Measurements from ENCODE around the gene JAG1.
"Not testable (repeated sequence)": the region's sequence is repeated elsewhere in the genome, so short reads cannot be mapped to it uniquely, and the experiment has no call there.

JAG1 gene

GRCh38 chr20:10634683-10635411 is 39.0 kb downstream of the JAG1 start:
- DNase-seq, result no peak

GRCh38 chr20:10634211-10634610 is 39.6 kb downstream of the JAG1 start:
- DNase-seq, result no peak

GRCh38 chr20:10633718-10634117 is 40.1 kb downstream of the JAG1 start:
- no peak for DNase-seq

- no peak for DNase-seq
Observed at GRCh38 chr20:10632721-10633509, 40.9 kb downstream of the JAG1 start.

- DNase-seq, result no peak
Observed at GRCh38 chr20:10631126-10631525, 42.7 kb downstream of the JAG1 start.

- no peak for DNase-seq
Observed at GRCh38 chr20:10629946-10630650, 43.7 kb downstream of the JAG1 start.

GRCh38 chr20:10626896-10627295 is 46.9 kb downstream of the JAG1 start:
- no peak for DNase-seq

GRCh38 chr20:10625641-10626040 is 48.2 kb downstream of the JAG1 start:
- DNase-seq, result no peak

GRCh38 chr20:10622657-10623418 is 51.0 kb downstream of the JAG1 start:
- DNase-seq, result no peak

- DNase-seq, result no peak
Observed at GRCh38 chr20:10621149-10621548, 52.6 kb downstream of the JAG1 start.

- DNase-seq, result no peak
Observed at GRCh38 chr20:10619427-10619826, 54.4 kb downstream of the JAG1 start.

GRCh38 chr20:10618611-10619245 is 55.1 kb downstream of the JAG1 start:
- DNase-seq, result no peak

- DNase-seq, result not testable (repeated sequence)
Observed at GRCh38 chr20:10617549-10618133, 56.2 kb downstream of the JAG1 start.

- DNase-seq, result no peak
Observed at GRCh38 chr20:10616212-10616611, 57.6 kb downstream of the JAG1 start.

GRCh38 chr20:10613911-10614310 is 59.9 kb downstream of the JAG1 start:
- no peak for DNase-seq

GRCh38 chr20:10613426-10613825 is 60.4 kb downstream of the JAG1 start:
- DNase-seq, result not testable (repeated sequence)

GRCh38 chr20:10611357-10611756 is 62.4 kb downstream of the JAG1 start:
- DNase-seq, result no peak

- DNase-seq, result no peak
Observed at GRCh38 chr20:10610251-10610650, 63.5 kb downstream of the JAG1 start.

- DNase-seq, result no peak
Observed at GRCh38 chr20:10609770-10610169, 64.0 kb downstream of the JAG1 start.

- no peak for DNase-seq
Observed at GRCh38 chr20:10609276-10609675, 64.5 kb downstream of the JAG1 start.

GRCh38 chr20:10605547-10606195 is 68.1 kb downstream of the JAG1 start:
- DNase-seq, result no peak

All from 8988T (cell line).